Endothelial cell of umbilical vein (primary cell): Measurements from ENCODE around the gene FAM117B. TPM values are rescaled to one million over a fixed set of nuclear protein-coding genes. Genes with fewer than 3 reads are reported as not detected.

ENCODE experiments used
- BruUV-seq: library from RNA; stranded (reverse); fragments of 400-500 nt; replicated peaks from 2 replicates; lab custom pipeline; 2021; lab: Mats Ljungman, UMichigan
- CTCF ChIA-PET: fragments of 300-600, 350-600 bp; sonication (Branson Sonifier 250); formaldehyde crosslinking; loops from one replicate; lab custom pipeline; 2021; ENCODE audit warnings: antibody characterized with exemption, inconsistent platforms; lab: Charles Lee
- POLR2A ChIA-PET: fragments of 300-600, 350-600 bp; sonication (Branson Sonifier 250); formaldehyde crosslinking; loops from one replicate; lab custom pipeline; 2021; ENCODE audit warnings: antibody characterized with exemption, inconsistent platforms; lab: Charles Lee
- DNase-seq: peaks from one replicate; pipeline ENCODE4 v3.0.0-alpha.2; 2011; ENCODE audit warnings: low read depth, low spot score
- FAIRE-seq: peaks from 2 replicates; lab custom pipeline; 2011; peaks lifted over from hg19 to GRCh38; lab: Jason Lieb, UNC
- H2AFZ ChIP-seq: 2 replicates; pipeline ENCODE4 v1.6.0; 2012; ENCODE audit warnings: low read depth, low read length, control low read depth, inconsistent platforms
- H3K27ac ChIP-seq: 2 replicates; pipeline ENCODE4 v1.5.1; 2011; ENCODE audit warnings: low read depth, mild to moderate bottlenecking, control low read depth, low read length, moderate library complexity; ENCODE audit not compliant: insufficient read depth
- H3K27me3 ChIP-seq, 2 experiments: 2 replicates each; pipeline versions ENCODE4 v1.6.0 to v1.6.1; 2011; ENCODE audit warnings: low read length in 2 of 2, mixed read lengths in 1 of 2; ENCODE audit not compliant: control insufficient read depth in 2 of 2, insufficient read depth in 2 of 2
- H3K36me3 ChIP-seq, 2 experiments: 2 replicates in 1 of 2; 3 replicates in 1 of 2; pipeline ENCODE4 v1.5.1; 2011; ENCODE audit warnings: low read length in 2 of 2, mild to moderate bottlenecking in 1 of 2, moderate library complexity in 1 of 2; ENCODE audit not compliant: control insufficient read depth in 2 of 2, insufficient read depth in 2 of 2; ENCODE audit errors: extremely low read depth in 1 of 2
- H3K4me1 ChIP-seq: 3 replicates; pipeline ENCODE4 v1.5.1; 2011; ENCODE audit warnings: mild to moderate bottlenecking, low read length; ENCODE audit not compliant: control insufficient read depth, insufficient read depth; ENCODE audit errors: extremely low read depth
- H3K4me2 ChIP-seq: 2 replicates; pipeline ENCODE4 v1.6.1; 2011; ENCODE audit warnings: low read length, control low read depth, mixed read lengths; ENCODE audit not compliant: insufficient read depth
- H3K4me3 ChIP-seq, 3 experiments: fragments of 200-600 bp in 1 of 3; sonication (generic), shearing (Covaris generic) in 1 of 3; replicated peaks in 1 of 3; 2 replicates each; pipeline ENCODE4 v1.5.1; 2011 to 2016; ENCODE audit warnings: control low read depth in 3 of 3, low read length in 3 of 3, mild to moderate bottlenecking in 2 of 3, inconsistent platforms in 1 of 3, low read depth in 1 of 3, moderate library complexity in 1 of 3; ENCODE audit not compliant: insufficient read depth in 1 of 3
- H3K79me2 ChIP-seq: 2 replicates; pipeline ENCODE4 v1.6.0; 2012; ENCODE audit warnings: low read length, inconsistent platforms; ENCODE audit not compliant: control insufficient read depth, insufficient read depth
- H3K9ac ChIP-seq: replicated peaks from 2 replicates; pipeline ENCODE3; 2011; ENCODE audit warnings: low read length, control low read depth; ENCODE audit not compliant: insufficient read depth; ENCODE audit errors: extremely low read depth
- H3K9me1 ChIP-seq: replicated peaks from 3 replicates; pipeline ENCODE4 v1.6.0; 2011; ENCODE audit warnings: mild to moderate bottlenecking, low read length; ENCODE audit not compliant: control insufficient read depth, insufficient read depth; ENCODE audit errors: extremely low read depth
- H3K9me3 ChIP-seq: replicated peaks from 2 replicates; pipeline ENCODE4 v1.5.1; 2012; ENCODE audit warnings: low read length, inconsistent platforms; ENCODE audit not compliant: control insufficient read depth, insufficient read depth
- H4K20me1 ChIP-seq: replicated peaks from 2 replicates; pipeline ENCODE3; 2011; ENCODE audit warnings: mild to moderate bottlenecking, low read length; ENCODE audit not compliant: control insufficient read depth, insufficient read depth; ENCODE audit errors: extremely low read depth
- EZH2 ChIP-seq: IDR thresholded peaks from 2 replicates; pipeline ENCODE4 v1.6.1; 2012; ENCODE audit warnings: borderline replicate concordance, low read depth, mild to moderate bottlenecking, moderate library complexity, low read length, inconsistent platforms; ENCODE audit not compliant: severe bottlenecking
- FOS ChIP-seq: IDR thresholded peaks from 2 replicates; pipeline ENCODE4 v1.6.1; 2011; ENCODE audit warnings: mild to moderate bottlenecking, low read length, moderate library complexity, borderline replicate concordance; ENCODE audit not compliant: insufficient read depth
- GATA2 ChIP-seq: IDR thresholded peaks from 2 replicates; pipeline ENCODE4 v1.7.0; 2011; ENCODE audit warnings: low read depth, mild to moderate bottlenecking, moderate library complexity, mixed read lengths, low read length; ENCODE audit not compliant: insufficient read length, insufficient read depth
- JUN ChIP-seq: IDR thresholded peaks from 2 replicates; pipeline ENCODE4 v1.6.1; 2011; ENCODE audit warnings: borderline replicate concordance, low read depth; ENCODE audit not compliant: insufficient read length, insufficient read depth
- MAX ChIP-seq: IDR thresholded peaks from 2 replicates; pipeline ENCODE4 v1.6.1; 2011; ENCODE audit not compliant: insufficient read depth, insufficient read length
- MYC ChIP-seq: IDR thresholded peaks from one replicate; pipeline ENCODE4 v1.6.1; 2011; ENCODE audit warnings: mild to moderate bottlenecking, low read depth, low read length
- POLR2A ChIP-seq: IDR thresholded peaks from 2 replicates; pipeline ENCODE4 v1.6.1; 2012; ENCODE audit warnings: low read depth, mild to moderate bottlenecking, control low read depth, low read length
- POLR2AphosphoS5 ChIP-seq: IDR thresholded peaks from 2 replicates; pipeline ENCODE4 v1.6.1; 2012; ENCODE audit warnings: low read depth, mild to moderate bottlenecking, control low read depth, low read length, moderate library complexity; ENCODE audit not compliant: insufficient read depth
- dilution Hi-C: fragments of 300-500 bp; cut with MboI; formaldehyde crosslinking; loops from one replicate; pipeline ENCODE4 v1.15.0; 2019; ENCODE audit warnings: low sequenced_read_pairs; ENCODE audit not compliant: extremely low pct_ligation_motif_present
- intact Hi-C: fragments of 100-400 bp; cut with micrococcal nuclease; formaldehyde crosslinking; loops from one replicate; pipeline ENCODE4 v1.10.0; 2022
- polyA plus RNA-seq, 4 experiments: library from polyadenylated mRNA; depleted of rRNA in 3 of 4; stranded (reverse) in 3 of 4; unstranded in 1 of 4; fragments of >200 nt; gene quantifications; 2 replicates each; pipeline versions ENCODE4 v1.2.1 to v1.2.3, GENCODE V29; 2011 to 2012; ENCODE audit warnings: missing spikeins in 1 of 4
- total RNA-seq: library from RNA; stranded (reverse); gene quantifications from 2 replicates; pipeline ENCODE4 v1.2.3, GENCODE V29; 2021
- TF ChIP-seq, protein P1 (sequence below), 2 donors: IDR thresholded peaks; 1 replicate in 1 of 2; 2 replicates in 1 of 2; pipeline ENCODE4 v1.5.1; 2011; ENCODE audit warnings: low read length in 2 of 2, mild to moderate bottlenecking in 2 of 2, moderate library complexity in 2 of 2, control low read depth in 1 of 2, inconsistent platforms in 1 of 2, low read depth in 1 of 2; ENCODE audit not compliant: insufficient read depth in 1 of 2; ENCODE audit errors: extremely low read depth in 1 of 2

Gene FAM117B
- total and polyA plus RNA-seq, 2 donors (not counting 3 experiments of a cell fraction or from before 2014, with no cell fraction given): 1.3 to 7.0 TPM

- DNase-seq: no peak
- POLR2A ChIA-PET: no interaction called here
- Histone ChIP-seq H3K9ac (no peak overlapping the region), H3K27me3 (no peaks in the 10 kb centered on the region), H4K20me1 (no peaks in the 10 kb centered on the region), H3K4me1 (no peaks in the 10 kb centered on the region), H3K9me3 (no peaks in the 10 kb centered on the region), H3K9me1 (no peaks in the 10 kb centered on the region), H3K4me2 (no peak overlapping the region), H3K27ac (no peak overlapping the region), H3K79me2 (no peaks in the 10 kb centered on the region), H3K36me3 (no peaks in the 10 kb centered on the region), H3K4me3 (no peak overlapping the region), H2AFZ (no peak overlapping the region)
- BruUV-seq: no TSS peak
- dilution Hi-C loops: no loop called here
- intact Hi-C loops: no loop called here
- no peak for FAIRE-seq
- CTCF ChIA-PET: interaction anchor here (2.5 kb wide), 1 partner anchor 11 kb away, joined by 10 read pairs; no protein-coding TSS in a partner anchor
- no peak for TF ChIP-seq MAX
- TF ChIP-seq, protein P1, sequence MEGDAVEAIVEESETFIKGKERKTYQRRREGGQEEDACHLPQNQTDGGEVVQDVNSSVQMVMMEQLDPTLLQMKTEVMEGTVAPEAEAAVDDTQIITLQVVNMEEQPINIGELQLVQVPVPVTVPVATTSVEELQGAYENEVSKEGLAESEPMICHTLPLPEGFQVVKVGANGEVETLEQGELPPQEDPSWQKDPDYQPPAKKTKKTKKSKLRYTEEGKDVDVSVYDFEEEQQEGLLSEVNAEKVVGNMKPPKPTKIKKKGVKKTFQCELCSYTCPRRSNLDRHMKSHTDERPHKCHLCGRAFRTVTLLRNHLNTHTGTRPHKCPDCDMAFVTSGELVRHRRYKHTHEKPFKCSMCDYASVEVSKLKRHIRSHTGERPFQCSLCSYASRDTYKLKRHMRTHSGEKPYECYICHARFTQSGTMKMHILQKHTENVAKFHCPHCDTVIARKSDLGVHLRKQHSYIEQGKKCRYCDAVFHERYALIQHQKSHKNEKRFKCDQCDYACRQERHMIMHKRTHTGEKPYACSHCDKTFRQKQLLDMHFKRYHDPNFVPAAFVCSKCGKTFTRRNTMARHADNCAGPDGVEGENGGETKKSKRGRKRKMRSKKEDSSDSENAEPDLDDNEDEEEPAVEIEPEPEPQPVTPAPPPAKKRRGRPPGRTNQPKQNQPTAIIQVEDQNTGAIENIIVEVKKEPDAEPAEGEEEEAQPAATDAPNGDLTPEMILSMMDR (IDR thresholded peaks at IDR 0.05; ENCODE audit: extremely low read depth in 1 of 2, insufficient read depth in 1 of 2, low read depth in 1 of 2, low read length in 2 of 2): no peak
- no peak for TF ChIP-seq POLR2A
- no peak for TF ChIP-seq JUN
- no peak for TF ChIP-seq POLR2AphosphoS5
- no peak for TF ChIP-seq EZH2
- TF ChIP-seq FOS: no peak
- no peak for TF ChIP-seq GATA2
- no peak for TF ChIP-seq MYC
These were observed 22.6 kb upstream of the FAM117B start for GRCh38 chr2:202612145-202612544.
